K562 (cell line): ENCODE measurements around the gene GPRC5A.

Source experiments
- ATF2 ChIP-seq: sonication (generic); formaldehyde crosslinking; IDR thresholded peaks from 2 replicates; pipeline ENCODE4 v1.8.1; 2022; ENCODE audit warnings: missing genetic modification reagents
- CHAMP1 ChIP-seq: fragments of 450-650 bp; IDR thresholded peaks from 2 replicates; pipeline ENCODE4 v1.6.1; 2016; ENCODE audit warnings: mild to moderate bottlenecking
- EZH2 ChIP-seq: IDR thresholded peaks from 2 replicates; pipeline ENCODE4 v1.6.1; 2012; ENCODE audit warnings: low read depth, mild to moderate bottlenecking, inconsistent platforms, low read length, borderline replicate concordance
- FOXM1 ChIP-seq, 2 experiments: fragments of 450-650 bp in 1 of 2; sonication (generic) in 1 of 2; formaldehyde crosslinking in 1 of 2; IDR thresholded peaks; 2 replicates each; pipeline versions ENCODE4 v1.6.1 to v1.9.0; 2017 to 2022; ENCODE audit warnings: low read depth in 2 of 2, mild to moderate bottlenecking in 2 of 2, missing genetic modification reagents in 1 of 2, moderate library complexity in 1 of 2
- GATA2 ChIP-seq: sonication (generic); formaldehyde crosslinking; IDR thresholded peaks from 2 replicates; pipeline ENCODE4 v1.4.0; 2020; ENCODE audit warnings: mild to moderate bottlenecking, missing genetic modification reagents
- MLX ChIP-seq, 2 experiments: fragments of 450-650 bp in 1 of 2; sonication (generic) in 1 of 2; formaldehyde crosslinking; conservative IDR thresholded peaks; 2 replicates each; pipeline versions ENCODE4 v1.4.0 to v1.8.1; 2020 to 2022; ENCODE audit warnings: mild to moderate bottlenecking in 1 of 2, missing genetic modification reagents in 1 of 2
- NFXL1 ChIP-seq: fragments of 450-650 bp; formaldehyde crosslinking; IDR thresholded peaks from 2 replicates; pipeline ENCODE4 v1.4.0; 2021; ENCODE audit warnings: mild to moderate bottlenecking
- POLR2A ChIP-seq: fragments of 450-650 bp; conservative IDR thresholded peaks from 2 replicates; pipeline ENCODE4 v1.6.1; 2016
- SMAD1 ChIP-seq: fragments of 150-350 bp; IDR thresholded peaks from 2 replicates; pipeline ENCODE4 v1.6.1; 2014; ENCODE audit warnings: low read length, low read depth; ENCODE audit not compliant: partially characterized antibody
- TOE1 ChIP-seq, 2 experiments: fragments of 450-650 bp in 1 of 2; sonication (generic) in 1 of 2; formaldehyde crosslinking in 1 of 2; IDR thresholded peaks; 2 replicates each; pipeline versions ENCODE4 v1.7.1 to v1.8.0; 2016 to 2022; ENCODE audit warnings: borderline replicate concordance in 2 of 2, mild to moderate bottlenecking in 2 of 2, antibody characterized with exemption in 1 of 2, inconsistent platforms in 1 of 2, low read depth in 1 of 2, missing genetic modification reagents in 1 of 2, moderate library complexity in 1 of 2
- TF ChIP-seq, protein P1 (sequence below), 3 experiments: IDR thresholded peaks in 2 of 3; conservative IDR thresholded peaks in 1 of 3; 2 replicates each; pipeline ENCODE4 v1.5.1; 2011 to 2012; ENCODE audit warnings: low read length in 3 of 3, mild to moderate bottlenecking in 3 of 3, control low read depth in 2 of 3, improper control_type of control experiment in 1 of 3, inconsistent platforms in 1 of 3, low read depth in 1 of 3, mixed read lengths in 1 of 3, moderate library complexity in 1 of 3; ENCODE audit not compliant: insufficient read depth in 2 of 3

DNA sequence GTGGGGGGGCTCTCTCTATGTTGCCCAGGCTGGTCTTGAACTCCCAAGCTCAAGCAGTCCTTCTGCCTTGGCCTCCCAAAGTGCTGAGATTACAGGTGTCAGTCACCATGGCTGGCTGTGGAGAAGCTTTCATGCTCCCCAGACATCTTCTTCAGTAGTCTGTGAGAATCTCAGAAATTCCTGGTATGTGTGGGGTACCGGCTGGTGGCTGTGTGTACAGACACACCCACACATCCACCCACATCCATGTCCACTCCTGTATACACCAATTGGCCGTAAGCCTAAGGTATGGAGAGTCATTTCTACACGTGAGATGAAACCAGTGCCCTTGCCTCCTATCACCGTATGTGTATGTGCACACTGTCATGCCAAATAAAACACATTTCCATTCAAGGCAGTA, 32.8 kb downstream of the GPRC5A start:
- TF ChIP-seq GATA2 (CRISPR knock-in tag) (no peak), POLR2A (no peak), FOXM1 (IDR thresholded peaks at IDR 0.05; ENCODE audit: low read depth) (no peak), FOXM1 (CRISPR knock-in tag; IDR thresholded peaks at IDR 0.05; ENCODE audit: low read depth) (no peak), SMAD1 (no peak), EZH2 (no peak), NFXL1 (CRISPR knock-in tag) (no peak), MLX (CRISPR knock-in tag; conservative IDR thresholded peaks at IDR 0.05) (no peak), ATF2 (no peak), TOE1 (IDR thresholded peaks at IDR 0.05; ENCODE audit: borderline replicate concordance) (no peak), TOE1 (CRISPR knock-in tag; IDR thresholded peaks at IDR 0.05; ENCODE audit: borderline replicate concordance, low read depth) (no peak), CHAMP1 (no peak)
- TF ChIP-seq, protein P1, sequence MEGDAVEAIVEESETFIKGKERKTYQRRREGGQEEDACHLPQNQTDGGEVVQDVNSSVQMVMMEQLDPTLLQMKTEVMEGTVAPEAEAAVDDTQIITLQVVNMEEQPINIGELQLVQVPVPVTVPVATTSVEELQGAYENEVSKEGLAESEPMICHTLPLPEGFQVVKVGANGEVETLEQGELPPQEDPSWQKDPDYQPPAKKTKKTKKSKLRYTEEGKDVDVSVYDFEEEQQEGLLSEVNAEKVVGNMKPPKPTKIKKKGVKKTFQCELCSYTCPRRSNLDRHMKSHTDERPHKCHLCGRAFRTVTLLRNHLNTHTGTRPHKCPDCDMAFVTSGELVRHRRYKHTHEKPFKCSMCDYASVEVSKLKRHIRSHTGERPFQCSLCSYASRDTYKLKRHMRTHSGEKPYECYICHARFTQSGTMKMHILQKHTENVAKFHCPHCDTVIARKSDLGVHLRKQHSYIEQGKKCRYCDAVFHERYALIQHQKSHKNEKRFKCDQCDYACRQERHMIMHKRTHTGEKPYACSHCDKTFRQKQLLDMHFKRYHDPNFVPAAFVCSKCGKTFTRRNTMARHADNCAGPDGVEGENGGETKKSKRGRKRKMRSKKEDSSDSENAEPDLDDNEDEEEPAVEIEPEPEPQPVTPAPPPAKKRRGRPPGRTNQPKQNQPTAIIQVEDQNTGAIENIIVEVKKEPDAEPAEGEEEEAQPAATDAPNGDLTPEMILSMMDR (IDR thresholded peaks at IDR 0.05 in 2 of 3, conservative IDR thresholded peaks at IDR 0.05 in 1 of 3; ENCODE audit: insufficient read depth in 2 of 3, low read depth in 1 of 3, low read length in 3 of 3), result no peak
